ENCODE results near the gene HHAT. TPM values are rescaled to one million over a fixed set of nuclear protein-coding genes. Genes with fewer than 3 reads are reported as not detected.

The HHAT gene
- total and polyA plus RNA-seq, 12 donors = 0.81 to 4.3 (median 2.6) TPM

GRCh38 chr1:210455840-210456603 is 127.3 kb downstream of the HHAT start:
- no peaks in the 10 kb centered on the region for H3K9me3 ChIP-seq
- intact Hi-C loops (cut with DNase I) = loop anchor here in 1 of 10 donors (10.0 kb wide), 1 partner anchor 129 kb away; no protein-coding TSS in a partner anchor
- H3K27ac ChIP-seq = no peak overlapping the region
- H3K27me3 ChIP-seq = no peaks in the 10 kb centered on the region
- no peak for ATAC-seq
- DNase-seq = no peak
- no peaks in the 10 kb centered on the region for H3K4me1 ChIP-seq
- WGBS, 2 donors = 85 to 89% methylated on average over 8 of the region's 8 CpGs
- no peaks in the 10 kb centered on the region for H3K36me3 ChIP-seq
- no peak overlapping the region for H3K4me3 ChIP-seq
- TF ChIP-seq, protein P1, sequence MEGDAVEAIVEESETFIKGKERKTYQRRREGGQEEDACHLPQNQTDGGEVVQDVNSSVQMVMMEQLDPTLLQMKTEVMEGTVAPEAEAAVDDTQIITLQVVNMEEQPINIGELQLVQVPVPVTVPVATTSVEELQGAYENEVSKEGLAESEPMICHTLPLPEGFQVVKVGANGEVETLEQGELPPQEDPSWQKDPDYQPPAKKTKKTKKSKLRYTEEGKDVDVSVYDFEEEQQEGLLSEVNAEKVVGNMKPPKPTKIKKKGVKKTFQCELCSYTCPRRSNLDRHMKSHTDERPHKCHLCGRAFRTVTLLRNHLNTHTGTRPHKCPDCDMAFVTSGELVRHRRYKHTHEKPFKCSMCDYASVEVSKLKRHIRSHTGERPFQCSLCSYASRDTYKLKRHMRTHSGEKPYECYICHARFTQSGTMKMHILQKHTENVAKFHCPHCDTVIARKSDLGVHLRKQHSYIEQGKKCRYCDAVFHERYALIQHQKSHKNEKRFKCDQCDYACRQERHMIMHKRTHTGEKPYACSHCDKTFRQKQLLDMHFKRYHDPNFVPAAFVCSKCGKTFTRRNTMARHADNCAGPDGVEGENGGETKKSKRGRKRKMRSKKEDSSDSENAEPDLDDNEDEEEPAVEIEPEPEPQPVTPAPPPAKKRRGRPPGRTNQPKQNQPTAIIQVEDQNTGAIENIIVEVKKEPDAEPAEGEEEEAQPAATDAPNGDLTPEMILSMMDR (IDR thresholded peaks at IDR 0.05) = no peak

- Histone ChIP-seq H3K27me3 (no peaks in the 10 kb centered on the region), H3K36me3 (no peaks in the 10 kb centered on the region), H3K27ac (no peak overlapping the region), H3K4me3 (no peak overlapping the region), H3K4me1 (no peaks in the 10 kb centered on the region), H3K9me3 (no peaks in the 10 kb centered on the region)
- TF ChIP-seq, protein P1 (IDR thresholded peaks at IDR 0.05) = no peak
- DNase-seq (no peak), ATAC-seq (no peak)
- WGBS, 2 donors = 89 to 92% methylated on average over 6 of the region's 6 CpGs
- intact Hi-C loops (cut with DNase I) = loop anchor here in 1 of 10 donors (10.0 kb wide), 1 partner anchor 128 kb away; no protein-coding TSS in a partner anchor
Observed at GRCh38 chr1:210456731-210457255, 128.1 kb downstream of the HHAT start.

GRCh38 chr1:210457568-210457967 is 128.9 kb downstream of the HHAT start:
- Histone ChIP-seq H3K27me3 (no peaks in the 10 kb centered on the region), H3K36me3 (no peaks in the 10 kb centered on the region), H3K4me1 (no peaks in the 10 kb centered on the region), H3K4me3 (no peak overlapping the region), H3K27ac (no peak overlapping the region), H3K9me3 (no peaks in the 10 kb centered on the region)
- WGBS, 2 donors = 84 to 89% methylated on average over 4 of the region's 4 CpGs
- TF ChIP-seq, protein P1 (IDR thresholded peaks at IDR 0.05) = no peak
- ATAC-seq (no peak), DNase-seq (no peak)
- intact Hi-C loops (cut with DNase I) = loop anchor here in 1 of 10 donors (10.0 kb wide), 1 partner anchor 127 kb away; no protein-coding TSS in a partner anchor

- Histone ChIP-seq H3K27ac (no peak overlapping the region), H3K9me3 (no peaks in the 10 kb centered on the region), H3K27me3 (no peaks in the 10 kb centered on the region), H3K4me3 (no peak overlapping the region), H3K36me3 (peaks cover 0 to 6% (median 0%) of the 10 kb centered on the region in 9 donors), H3K4me1 (no peaks in the 10 kb centered on the region)
- DNase-seq (no peak), ATAC-seq (no peak)
- TF ChIP-seq, protein P1 (IDR thresholded peaks at IDR 0.05) = no peak
- intact Hi-C loops (cut with DNase I) = no loop called here
- WGBS, 2 donors = 88 to 90% methylated on average over 11 of the region's 11 CpGs
Observed at GRCh38 chr1:210464519-210465039, 135.9 kb downstream of the HHAT start.

All from heart right ventricle (tissue), 16 donors.